Upper lobe of left lung (tissue), 4 donors: ENCODE data around the gene TPD52L1.

Source experiments
- CTCF ChIP-seq, 6 experiments: fragments of 450-650 bp in 4 of 6; fragments of 200-600 bp in 2 of 6; sonication (generic) in 2 of 6; IDR thresholded peaks; one replicate each; pipeline ENCODE4 v1.5.1; 2016 to 2019; ENCODE audit warnings: antibody characterized with exemption in 6 of 6
- POLR2A ChIP-seq, 4 donors: fragments of 450-650 bp; IDR thresholded peaks; one replicate each; pipeline ENCODE4 v1.5.1; 2016 to 2017; ENCODE audit warnings: antibody characterized with exemption in 4 of 4, mild to moderate bottlenecking in 2 of 4

- TF ChIP-seq POLR2A (IDR thresholded peaks at IDR 0.05) (no peak), CTCF (IDR thresholded peaks at IDR 0.05) (no peak)
Observed at GRCh38 chr6:125194941-125195340, 41.4 kb downstream of the TPD52L1 start.
